RWPE2 (cell line): ENCODE results near the gene ENTPD6.
A peak's percentile ranks its signal among the peaks of the same experiment; 100 is the strongest.
"Not testable (repeated sequence)": the region's sequence is repeated elsewhere in the genome, so short reads cannot be mapped to it uniquely, and the experiment has no call there.

Experiments
- ATAC-seq: fragments of 200-7000 bp; cut with Tn5 transposase; 3 replicates; pipeline ENCODE4 v1.9.1; 2021; ENCODE audit warnings: low read depth
- DNase-seq: peaks from one replicate; pipeline ENCODE4 v3.0.0-alpha.2; 2020; ENCODE audit warnings: low spot score
- H3K27ac ChIP-seq: fragments of 450-650 bp; 2 replicates; pipeline ENCODE4 v1.5.1; 2017; ENCODE audit warnings: mild to moderate bottlenecking; ENCODE audit not compliant: poor library complexity, severe bottlenecking
- H3K27me3 ChIP-seq: fragments of 250-450 bp; sonication (Bioruptor Pico); 2 replicates; pipeline ENCODE4 v1.5.1; 2021; ENCODE audit warnings: mild to moderate bottlenecking, moderate library complexity; ENCODE audit not compliant: insufficient read depth, poor library complexity, severe bottlenecking
- H3K36me3 ChIP-seq: fragments of 250-450 bp; sonication (Bioruptor Pico); 2 replicates; pipeline ENCODE4 v1.5.1; 2020; ENCODE audit warnings: low read depth, mild to moderate bottlenecking, moderate library complexity
- H3K4me1 ChIP-seq: fragments of 250-450 bp; sonication (Bioruptor Pico); 2 replicates; pipeline ENCODE4 v1.5.1; 2021; ENCODE audit warnings: mild to moderate bottlenecking, moderate library complexity; ENCODE audit not compliant: insufficient read depth, poor library complexity, severe bottlenecking
- H3K4me3 ChIP-seq: fragments of 250-450 bp; sonication (Bioruptor Pico); 2 replicates; pipeline ENCODE4 v1.5.1; 2021; ENCODE audit warnings: mild to moderate bottlenecking, moderate library complexity; ENCODE audit not compliant: severe bottlenecking
- H3K9me3 ChIP-seq: fragments of 250-450 bp; sonication (Bioruptor Pico); 2 replicates; pipeline ENCODE4 v1.5.1; 2021; ENCODE audit warnings: mild to moderate bottlenecking, moderate library complexity; ENCODE audit not compliant: severe bottlenecking
- CTCF ChIP-seq: fragments of 450-650 bp; IDR thresholded peaks from one replicate; pipeline ENCODE4 v1.5.1; 2017; ENCODE audit warnings: mild to moderate bottlenecking, moderate library complexity; ENCODE audit not compliant: poor library complexity, severe bottlenecking

ENTPD6 gene

GRCh38 chr20:25233016-25233772, 37.7 kb downstream of the ENTPD6 start:
- no peak for DNase-seq
- no peaks in the 10 kb centered on the region for H3K27me3 ChIP-seq
- peak; percentile 59 for ATAC-seq
- H3K4me1 ChIP-seq, result peaks cover 51% of the 10 kb centered on the region
- no peak for TF ChIP-seq CTCF
- H3K4me3 ChIP-seq, result no peak overlapping the region
- no peaks in the 10 kb centered on the region for H3K9me3 ChIP-seq
- H3K36me3 ChIP-seq, result no peaks in the 10 kb centered on the region
- H3K27ac ChIP-seq, result peak overlapping the region; percentile 97

DNA sequence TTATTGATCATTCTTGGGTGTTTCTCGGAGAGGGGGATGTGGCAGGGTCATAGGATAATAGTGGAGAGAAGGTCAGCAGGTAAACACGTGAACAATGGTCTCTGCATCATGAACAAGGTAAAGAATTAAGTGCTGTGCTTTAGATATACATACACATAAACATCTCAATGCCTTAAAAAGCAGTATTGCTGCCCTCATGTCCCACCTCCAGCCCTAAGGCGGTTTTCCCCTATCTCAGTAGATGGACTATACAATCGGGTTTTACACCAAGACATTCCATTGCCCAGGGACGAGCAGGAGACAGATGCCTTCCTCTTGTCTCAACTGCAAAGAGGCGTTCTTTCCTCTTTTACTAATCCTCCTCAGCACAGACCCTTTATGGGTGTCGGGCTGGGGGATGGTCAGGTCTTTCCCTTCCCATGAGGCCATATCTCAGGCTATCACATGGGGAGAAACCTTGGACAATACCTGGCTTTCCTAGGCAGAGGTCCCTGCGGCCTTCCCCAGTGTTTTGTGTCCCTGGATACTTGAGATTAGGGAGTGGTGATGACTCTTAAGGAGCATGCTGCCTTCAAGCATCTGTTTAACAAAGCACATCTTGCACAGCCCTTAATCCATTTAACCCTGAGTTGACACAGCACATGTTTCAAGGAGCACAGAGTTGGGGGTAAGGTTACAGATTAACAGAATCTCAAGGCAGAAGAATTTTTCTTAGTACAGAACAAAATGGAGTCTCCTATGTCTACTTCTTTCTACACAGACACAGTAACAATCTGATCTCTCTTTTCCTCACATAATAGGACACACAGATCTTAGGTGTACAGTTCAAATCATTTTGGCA, 38.7 kb downstream of the ENTPD6 start:
- peak overlapping the region; percentile 97 for H3K27ac ChIP-seq
- not testable (repeated sequence) for ATAC-seq, DNase-seq

GRCh38 chr20:25236450-25237304, 41.2 kb downstream of the ENTPD6 start:
- Histone ChIP-seq H3K27ac (peak overlapping the region; percentile 97), H3K9me3 (no peaks in the 10 kb centered on the region), H3K36me3 (no peaks in the 10 kb centered on the region), H3K27me3 (no peaks in the 10 kb centered on the region), H3K4me3 (no peak overlapping the region), H3K4me1 (peaks cover 53% of the 10 kb centered on the region)
- ATAC-seq, result no peak
- no peak for DNase-seq
- no peak for TF ChIP-seq CTCF

More for the DNA sequence above, 38.7 kb downstream of the ENTPD6 start:
- H3K36me3 ChIP-seq, H3K27me3 ChIP-seq, H3K4me3 ChIP-seq, H3K9me3 ChIP-seq: not testable (repeated sequence)
- H3K4me1 ChIP-seq, result peaks cover 61% of the 10 kb centered on the region

- Histone ChIP-seq H3K27ac (peak overlapping the region; percentile 97), H3K9me3 (no peaks in the 10 kb centered on the region), H3K36me3 (no peaks in the 10 kb centered on the region), H3K4me1 (peaks cover 50% of the 10 kb centered on the region), H3K27me3 (no peaks in the 10 kb centered on the region), H3K4me3 (no peak overlapping the region)
- TF ChIP-seq CTCF, result no peak
- DNase-seq (peak; percentile 94), ATAC-seq (peak; percentile 88)
Observed at GRCh38 chr20:25237610-25238318, 42.3 kb downstream of the ENTPD6 start.
